ENCODE measurements around the gene USP6. TPM values are rescaled to one million over a fixed set of nuclear protein-coding genes. Genes with fewer than 3 reads are reported as not detected.
"Not testable (repeated sequence)": the region's sequence is repeated elsewhere in the genome, so short reads cannot be mapped to it uniquely, and the experiment has no call there.

USP6 gene
- total RNA-seq, 1 experiment from 2014 or later, result not detected

GRCh38 chr17:5121186-5121841 is 5.5 kb downstream of the USP6 start:
- no peak for TF ChIP-seq CTCF (IDR thresholded peaks at IDR 0.05; ENCODE audit: unreplicated experiment)
- CTCF ChIA-PET, result no interaction called here
- no peaks in the 10 kb centered on the region for H3K4me1 Mint-ChIP-seq (ENCODE audit: low read depth, unreplicated experiment)
- H3K27ac Mint-ChIP-seq (ENCODE audit: unreplicated experiment), result no peak overlapping the region
- no TSS peak for BruUV-seq (replicated peaks)
- peaks cover 5% of the 10 kb centered on the region for H3K36me3 Mint-ChIP-seq (ENCODE audit: insufficient read depth, unreplicated experiment)
- no peak overlapping the region for H3K4me3 Mint-ChIP-seq (ENCODE audit: low read depth, unreplicated experiment)
- H3K9me3 Mint-ChIP-seq (ENCODE audit: low read depth, unreplicated experiment), result no peaks in the 10 kb centered on the region
- H3K27me3 Mint-ChIP-seq (ENCODE audit: unreplicated experiment), result peaks cover 70% of the 10 kb centered on the region
- DNase-seq, result no peak
- intact Hi-C loops (cut with micrococcal nuclease; ENCODE audit: unreplicated experiment), result no loop called here

GRCh38 chr17:5122056-5122455 is 6.2 kb downstream of the USP6 start:
- H3K27ac Mint-ChIP-seq (ENCODE audit: unreplicated experiment); CTCF ChIA-PET; intact Hi-C loops (cut with micrococcal nuclease; ENCODE audit: unreplicated experiment); H3K36me3 Mint-ChIP-seq (ENCODE audit: insufficient read depth, unreplicated experiment); H3K4me1 Mint-ChIP-seq (ENCODE audit: low read depth, unreplicated experiment); DNase-seq; H3K4me3 Mint-ChIP-seq (ENCODE audit: low read depth, unreplicated experiment); BruUV-seq (replicated peaks); H3K9me3 Mint-ChIP-seq (ENCODE audit: low read depth, unreplicated experiment): not testable (repeated sequence)
- H3K27me3 Mint-ChIP-seq (ENCODE audit: unreplicated experiment), result peaks cover 71% of the 10 kb centered on the region

- Mint-ChIP-seq H3K4me3 (ENCODE audit: low read depth, unreplicated experiment) (peak overlapping the region; percentile 65), H3K27ac (ENCODE audit: unreplicated experiment) (no peak overlapping the region), H3K27me3 (ENCODE audit: unreplicated experiment) (peaks cover 71% of the 10 kb centered on the region), H3K9me3 (ENCODE audit: low read depth, unreplicated experiment) (no peaks in the 10 kb centered on the region), H3K4me1 (ENCODE audit: low read depth, unreplicated experiment) (no peaks in the 10 kb centered on the region), H3K36me3 (ENCODE audit: insufficient read depth, unreplicated experiment) (peaks cover 5% of the 10 kb centered on the region)
- TF ChIP-seq CTCF (IDR thresholded peaks at IDR 0.05; ENCODE audit: unreplicated experiment), result no peak
- CTCF ChIA-PET, result no interaction called here
- DNase-seq, result no peak
- intact Hi-C loops (cut with micrococcal nuclease; ENCODE audit: unreplicated experiment), result no loop called here
- no TSS peak for BruUV-seq (replicated peaks)
Measured at GRCh38 chr17:5122586-5123342, 6.9 kb downstream of the USP6 start.

GRCh38 chr17:5123343-5124124 is 7.7 kb downstream of the USP6 start:
- no peaks in the 10 kb centered on the region for H3K9me3 Mint-ChIP-seq (ENCODE audit: low read depth, unreplicated experiment)
- H3K27ac Mint-ChIP-seq (ENCODE audit: unreplicated experiment), result no peak overlapping the region
- no TSS peak for BruUV-seq (replicated peaks)
- TF ChIP-seq CTCF (IDR thresholded peaks at IDR 0.05; ENCODE audit: unreplicated experiment), result no peak
- peaks cover 5% of the 10 kb centered on the region for H3K36me3 Mint-ChIP-seq (ENCODE audit: insufficient read depth, unreplicated experiment)
- no peak overlapping the region for H3K4me3 Mint-ChIP-seq (ENCODE audit: low read depth, unreplicated experiment)
- intact Hi-C loops (cut with micrococcal nuclease; ENCODE audit: unreplicated experiment), result no loop called here
- H3K4me1 Mint-ChIP-seq (ENCODE audit: low read depth, unreplicated experiment), result no peaks in the 10 kb centered on the region
- H3K27me3 Mint-ChIP-seq (ENCODE audit: unreplicated experiment), result peaks cover 65% of the 10 kb centered on the region
- CTCF ChIA-PET, result no interaction called here
- DNase-seq, result no peak

- H3K4me3 Mint-ChIP-seq (ENCODE audit: low read depth, unreplicated experiment); H3K9me3 Mint-ChIP-seq (ENCODE audit: low read depth, unreplicated experiment); CTCF ChIA-PET; DNase-seq; H3K36me3 Mint-ChIP-seq (ENCODE audit: insufficient read depth, unreplicated experiment); H3K27ac Mint-ChIP-seq (ENCODE audit: unreplicated experiment); H3K4me1 Mint-ChIP-seq (ENCODE audit: low read depth, unreplicated experiment); BruUV-seq (replicated peaks); intact Hi-C loops (cut with micrococcal nuclease; ENCODE audit: unreplicated experiment): not testable (repeated sequence)
- H3K27me3 Mint-ChIP-seq (ENCODE audit: unreplicated experiment), result peaks cover 58% of the 10 kb centered on the region
Measured at GRCh38 chr17:5124125-5124760, 8.4 kb downstream of the USP6 start.

GRCh38 chr17:5124896-5125295 is 9.1 kb downstream of the USP6 start:
- H3K9me3 Mint-ChIP-seq (ENCODE audit: low read depth, unreplicated experiment); H3K4me3 Mint-ChIP-seq (ENCODE audit: low read depth, unreplicated experiment); BruUV-seq (replicated peaks); H3K36me3 Mint-ChIP-seq (ENCODE audit: insufficient read depth, unreplicated experiment); intact Hi-C loops (cut with micrococcal nuclease; ENCODE audit: unreplicated experiment); H3K27ac Mint-ChIP-seq (ENCODE audit: unreplicated experiment); H3K4me1 Mint-ChIP-seq (ENCODE audit: low read depth, unreplicated experiment); DNase-seq: not testable (repeated sequence)
- peaks cover 60% of the 10 kb centered on the region for H3K27me3 Mint-ChIP-seq (ENCODE audit: unreplicated experiment)
- CTCF ChIA-PET, result interaction anchor here (0.6 kb wide), 1 partner anchor 143 kb away, joined by 4 read pairs; no protein-coding TSS in a partner anchor

Data from Calu3 (cell line).